GDM1 (cell line): ENCODE measurements around the gene IGHMBP2.

Source experiments
- DNase-seq: peaks from one replicate; lab custom pipeline; 2025; lab: John Stamatoyannopoulos, UW

IGHMBP2 gene

DNA sequence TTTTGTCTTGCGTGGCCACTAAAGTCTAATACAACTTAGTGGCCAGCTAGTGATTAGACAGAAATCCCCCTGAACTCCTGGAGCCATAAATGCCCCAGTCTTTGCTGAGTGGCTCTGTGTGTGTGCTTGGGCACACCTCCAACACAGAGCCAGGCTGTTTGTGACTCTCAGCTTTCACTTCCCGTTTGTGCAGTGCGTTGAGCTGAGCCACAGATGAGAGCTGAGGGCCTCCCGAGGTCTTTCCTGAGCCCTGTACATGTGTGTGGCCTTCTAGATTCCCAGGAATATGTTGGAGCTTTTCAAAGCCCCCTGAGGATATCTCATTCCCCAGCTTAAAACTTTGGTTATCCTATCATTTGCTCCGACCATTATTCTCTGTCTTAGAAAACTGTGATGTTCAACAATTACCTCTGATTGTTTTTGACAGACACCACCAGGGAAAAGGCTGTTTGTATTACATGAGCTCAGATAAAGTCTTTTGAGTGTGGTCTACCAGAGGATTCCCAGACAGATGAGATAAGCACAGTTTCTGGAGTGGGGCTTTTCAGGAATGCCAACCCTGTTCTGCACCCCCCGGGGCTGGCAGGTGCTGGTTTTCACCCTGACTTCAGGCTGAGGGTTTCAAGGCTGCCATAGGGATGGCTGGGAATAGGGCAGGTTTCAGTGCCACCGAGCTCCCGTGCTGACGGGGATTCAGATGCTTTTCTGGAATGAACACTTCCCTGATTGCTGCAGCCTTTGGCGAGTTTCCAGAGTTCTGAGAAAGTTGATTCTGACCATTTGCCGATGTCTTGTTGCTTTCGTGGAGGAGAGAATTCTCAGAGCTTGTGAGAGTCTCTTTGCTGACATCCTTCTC is 23.8 kb downstream of the IGHMBP2 start:
- DNase-seq, result no peak

DNA sequence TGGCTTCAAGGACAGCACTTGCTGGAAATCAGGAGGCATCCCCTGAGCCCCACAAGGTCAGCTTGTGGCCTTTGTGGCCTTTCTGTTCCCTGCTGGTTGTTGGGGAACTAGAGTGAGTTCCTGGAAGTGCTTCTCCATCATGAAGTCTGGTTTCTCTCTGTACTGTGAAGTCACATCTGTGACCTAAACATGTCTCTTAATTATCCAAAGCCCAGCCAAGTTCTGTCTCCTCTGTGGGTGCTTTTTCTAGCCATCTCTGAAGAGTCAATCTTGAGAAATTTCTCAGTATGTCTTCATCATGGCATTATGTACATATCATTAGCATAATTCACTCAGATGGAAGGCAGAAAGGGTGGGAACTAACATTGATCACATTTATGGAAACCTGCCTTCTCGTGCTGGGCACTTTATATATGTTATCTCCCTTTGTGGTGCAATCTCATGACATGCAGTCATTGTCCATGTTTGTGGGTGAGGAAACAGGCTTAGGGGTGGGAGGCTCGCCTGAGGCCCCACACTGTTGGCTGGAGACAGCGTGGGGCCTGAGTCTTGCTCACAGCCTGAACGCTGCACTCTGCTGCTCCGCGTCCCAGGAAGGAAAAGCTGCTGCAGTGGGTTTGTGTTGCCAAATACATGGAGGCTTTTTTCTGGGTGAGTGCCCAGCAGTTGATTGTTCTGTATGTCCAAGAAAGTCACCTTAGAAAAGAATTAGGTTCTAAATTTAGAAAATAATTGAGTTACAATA is 24.6 kb downstream of the IGHMBP2 start:
- no peak for DNase-seq

DNA sequence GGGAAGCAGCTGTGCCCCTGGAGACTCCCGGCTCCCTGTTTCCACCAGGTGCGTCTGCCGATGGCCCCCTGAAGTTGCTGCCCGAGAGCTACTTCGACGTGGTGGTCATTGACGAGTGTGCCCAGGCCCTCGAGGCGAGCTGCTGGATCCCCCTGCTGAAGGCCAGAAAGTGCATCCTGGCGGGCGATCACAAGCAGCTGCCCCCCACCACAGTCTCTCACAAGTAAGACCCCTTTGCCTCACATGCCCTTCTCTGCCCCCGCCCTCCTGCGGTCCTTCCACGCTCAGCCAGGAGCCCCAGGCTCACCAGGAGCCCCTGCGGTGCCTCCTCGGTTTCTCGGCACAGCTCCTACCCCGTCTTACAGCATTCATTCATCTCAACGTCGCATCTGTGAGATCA is 25.4 kb downstream of the IGHMBP2 start:
- no peak for DNase-seq

DNA sequence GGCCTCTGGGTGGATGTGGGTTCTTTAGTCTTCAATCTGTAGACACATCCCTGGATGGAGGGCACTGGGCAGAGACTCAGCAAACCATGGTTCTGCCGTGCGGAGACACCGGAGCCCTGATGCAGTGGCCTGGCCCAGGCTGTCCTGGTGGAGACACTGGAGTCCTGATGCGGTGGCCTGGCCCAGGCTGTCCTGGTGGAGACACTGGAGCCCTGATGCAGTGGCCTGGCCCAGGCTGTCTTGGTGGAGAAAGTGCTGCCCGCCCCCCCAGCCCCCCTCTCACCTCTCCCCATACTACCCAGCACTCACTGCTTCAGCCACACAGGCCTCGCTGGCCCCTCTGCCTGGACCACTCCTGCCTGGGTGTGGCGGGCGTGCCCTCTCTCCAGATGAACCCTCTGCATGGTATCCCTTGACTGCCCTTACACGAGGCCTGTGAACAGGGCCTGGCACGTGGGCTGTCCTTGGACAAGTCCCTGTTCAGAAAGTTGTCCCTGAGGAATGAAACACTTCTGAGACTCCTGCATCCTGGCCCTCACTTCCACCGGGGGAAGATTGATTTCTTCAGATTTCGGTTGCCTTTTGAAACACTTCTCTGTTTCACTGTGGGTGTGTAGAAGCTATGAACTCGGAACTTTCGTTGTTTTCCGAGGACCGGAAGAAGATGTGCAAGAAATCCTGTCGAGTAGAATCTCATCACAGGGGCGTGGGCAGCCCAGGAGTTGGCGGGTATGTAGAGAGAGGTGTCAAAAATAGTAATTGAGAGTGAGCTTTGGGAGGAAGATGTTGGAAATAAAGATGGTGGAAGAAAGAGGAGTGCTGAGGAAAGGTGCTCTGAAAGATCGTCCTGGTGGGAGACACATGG is 26.2 kb downstream of the IGHMBP2 start:
- DNase-seq, result no peak

DNA sequence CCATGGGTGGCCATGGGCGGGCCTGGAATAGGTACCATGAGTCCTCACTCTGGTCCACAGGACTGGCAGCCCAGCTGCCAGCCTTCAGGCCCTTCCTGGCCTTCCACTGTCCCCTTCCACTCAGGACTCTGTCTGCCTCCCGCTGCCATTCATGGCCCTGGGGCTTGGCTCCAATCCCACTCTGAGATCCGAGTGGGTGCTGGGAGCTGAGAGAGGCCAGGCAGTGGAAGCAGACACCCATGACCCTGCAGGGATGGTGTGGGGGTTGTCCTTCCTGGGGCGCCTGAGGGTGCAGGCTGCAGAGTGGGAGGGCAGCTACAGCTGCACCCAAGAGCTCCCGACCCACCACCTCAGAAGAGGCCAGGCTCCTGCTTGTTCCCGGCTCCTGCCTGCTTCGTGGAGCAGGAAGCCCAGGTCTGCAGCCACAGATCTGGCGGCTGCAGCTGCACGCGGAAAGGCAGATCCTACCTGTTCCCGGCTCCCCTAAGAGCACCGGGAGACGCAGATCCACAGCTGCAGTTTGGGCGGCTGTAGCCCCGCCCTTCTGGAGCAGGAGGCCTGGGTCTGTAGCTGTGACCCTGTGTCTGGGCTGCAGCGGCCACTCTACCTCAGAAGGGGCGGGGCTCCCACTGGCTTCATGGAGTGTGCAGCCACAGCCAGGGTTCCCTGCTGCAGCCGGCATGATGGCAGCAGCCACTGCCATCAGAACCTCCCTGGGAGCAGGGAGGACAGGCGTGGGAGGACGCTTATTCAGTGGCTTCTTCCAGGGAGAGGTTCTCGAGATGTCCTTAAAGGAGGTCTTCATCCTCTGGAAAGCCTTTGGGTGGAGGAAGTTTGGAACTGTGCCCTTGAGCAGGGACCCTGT is 27.5 kb downstream of the IGHMBP2 start:
- no peak for DNase-seq

DNA sequence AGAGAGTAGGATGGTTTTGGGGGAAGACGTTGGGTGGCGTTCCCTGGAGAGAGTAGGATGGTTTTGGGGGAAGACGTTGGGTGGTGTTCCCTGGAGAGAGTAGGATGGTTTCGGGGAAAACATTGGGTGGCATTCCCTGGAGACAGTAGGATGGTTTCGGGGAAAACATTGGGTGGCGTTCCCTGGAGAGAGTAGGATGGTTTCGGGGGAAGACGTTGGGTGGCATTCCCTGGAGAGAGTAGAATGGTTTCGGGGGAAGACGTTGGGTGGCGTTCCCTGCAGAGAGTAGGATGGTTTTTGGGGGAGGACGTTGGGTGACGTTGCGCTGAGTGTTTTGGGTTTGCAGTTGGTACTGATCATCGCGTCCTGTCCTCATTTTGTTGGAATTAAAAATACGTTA is 28.2 kb downstream of the IGHMBP2 start:
- DNase-seq, result no peak

DNA sequence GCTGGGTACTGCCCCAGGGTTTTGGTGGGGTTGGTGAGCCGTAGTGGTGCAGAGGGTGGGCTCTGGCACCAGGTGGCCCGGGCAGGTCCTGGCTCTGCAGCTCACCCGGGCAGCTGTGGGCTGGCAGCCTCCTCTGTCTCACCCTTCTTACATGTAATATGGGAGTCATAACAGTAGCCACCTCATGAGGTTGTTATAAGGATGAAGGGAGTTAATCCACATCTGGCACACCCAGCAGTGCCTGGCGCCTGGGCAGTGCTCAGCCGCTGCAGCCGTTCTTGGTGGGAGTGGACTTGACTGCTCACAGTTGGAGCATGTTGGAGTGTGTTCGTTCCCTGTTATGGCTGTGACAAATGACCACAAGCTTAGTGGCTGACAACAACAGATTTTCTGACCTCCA is 28.7 kb downstream of the IGHMBP2 start:
- no peak for DNase-seq

DNA sequence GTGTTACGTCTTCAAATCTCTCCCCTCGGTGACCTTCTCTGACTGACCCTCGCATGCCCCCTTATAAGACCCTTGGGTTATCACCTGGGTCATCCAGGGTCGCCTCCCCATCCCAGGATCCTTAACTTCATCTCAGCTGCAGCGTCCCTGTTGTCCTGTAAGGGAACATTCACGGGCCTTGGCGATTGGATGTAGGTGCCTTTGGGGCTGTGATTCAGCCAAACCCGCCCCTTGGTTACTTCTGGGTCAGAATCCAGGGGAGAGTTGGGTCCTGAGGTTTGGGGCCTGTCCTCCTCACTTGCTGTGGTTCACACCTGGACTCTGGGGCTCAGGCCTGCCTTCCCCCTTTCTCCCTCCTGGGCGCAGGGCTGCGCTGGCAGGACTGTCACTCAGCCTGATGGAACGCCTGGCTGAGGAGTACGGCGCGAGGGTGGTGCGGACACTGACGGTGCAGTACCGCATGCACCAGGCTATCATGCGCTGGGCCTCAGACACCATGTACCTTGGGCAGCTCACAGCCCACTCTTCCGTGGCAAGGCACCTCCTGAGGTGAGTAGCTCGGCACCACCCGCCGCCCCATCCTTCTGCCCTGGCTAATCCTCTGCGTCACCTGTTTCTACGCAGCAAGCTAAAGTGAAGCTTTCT is 29.4 kb downstream of the IGHMBP2 start:
- DNase-seq, result no peak

DNA sequence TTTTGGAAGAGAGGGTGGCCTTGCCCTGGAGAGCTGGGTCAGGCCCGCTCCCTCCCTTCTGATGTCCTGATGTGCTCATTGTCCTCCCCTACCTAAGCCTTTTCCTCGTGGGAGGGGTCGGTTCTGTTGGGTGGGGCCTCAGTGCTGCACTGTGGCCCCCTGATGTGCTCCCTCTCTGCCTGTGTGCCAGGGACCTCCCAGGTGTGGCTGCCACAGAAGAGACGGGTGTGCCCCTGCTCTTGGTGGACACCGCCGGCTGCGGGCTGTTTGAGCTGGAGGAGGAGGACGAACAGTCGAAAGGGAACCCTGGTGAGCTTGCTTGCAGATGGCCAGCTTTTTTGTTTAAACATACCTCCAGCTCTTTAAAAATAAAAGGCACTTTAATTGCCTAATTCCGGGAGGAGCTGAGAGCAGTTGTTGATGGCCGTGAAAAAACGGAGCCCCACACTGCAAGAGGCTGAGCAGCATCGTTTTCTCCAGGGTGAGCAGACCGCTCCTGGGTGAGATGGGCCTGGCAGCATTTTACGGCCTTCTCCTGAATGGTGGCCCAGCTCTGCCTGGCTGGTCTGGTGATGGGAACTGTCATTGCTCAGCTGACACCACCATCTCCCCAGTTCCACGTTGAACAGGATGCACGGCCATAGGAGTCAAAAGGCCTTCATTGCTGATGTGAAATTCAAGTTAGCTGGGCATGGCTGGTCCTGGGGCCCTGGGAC is 30.1 kb downstream of the IGHMBP2 start:
- no peak for DNase-seq

DNA sequence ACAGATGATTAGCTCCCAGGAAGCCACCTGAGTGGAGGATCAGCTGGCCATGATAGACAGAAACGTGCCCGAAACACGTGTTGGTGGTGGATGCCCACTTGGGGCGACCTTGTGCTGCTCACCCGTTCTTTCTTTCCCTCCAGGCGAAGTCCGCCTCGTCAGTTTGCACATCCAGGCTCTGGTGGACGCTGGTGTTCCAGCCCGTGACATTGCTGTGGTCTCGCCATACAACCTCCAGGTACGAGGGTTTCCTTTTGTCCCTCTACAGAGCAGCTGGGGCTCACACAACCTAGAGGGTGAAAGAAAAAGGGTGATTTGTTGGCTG is 30.6 kb downstream of the IGHMBP2 start:
- no peak for DNase-seq

DNA sequence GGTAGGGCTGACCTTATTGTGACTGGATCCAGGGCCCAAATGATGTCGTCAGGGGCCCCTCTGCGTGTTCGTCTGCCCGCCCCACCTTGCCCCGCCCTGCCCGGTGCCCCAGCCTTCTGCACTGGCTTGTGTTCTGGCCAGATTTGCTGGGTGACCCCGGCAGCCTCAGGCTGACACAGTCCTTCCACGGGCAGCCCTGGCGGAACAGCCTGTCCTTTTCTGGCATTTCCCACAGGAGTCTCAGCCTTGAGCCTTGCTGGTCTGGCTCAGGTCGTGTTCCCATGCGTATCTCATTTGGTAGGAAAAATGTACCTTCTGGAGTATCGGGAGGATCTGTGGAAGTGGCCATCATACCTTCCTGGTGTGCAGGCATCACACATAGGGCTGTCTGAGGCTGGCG is 31.0 kb downstream of the IGHMBP2 start:
- DNase-seq, result no peak

DNA sequence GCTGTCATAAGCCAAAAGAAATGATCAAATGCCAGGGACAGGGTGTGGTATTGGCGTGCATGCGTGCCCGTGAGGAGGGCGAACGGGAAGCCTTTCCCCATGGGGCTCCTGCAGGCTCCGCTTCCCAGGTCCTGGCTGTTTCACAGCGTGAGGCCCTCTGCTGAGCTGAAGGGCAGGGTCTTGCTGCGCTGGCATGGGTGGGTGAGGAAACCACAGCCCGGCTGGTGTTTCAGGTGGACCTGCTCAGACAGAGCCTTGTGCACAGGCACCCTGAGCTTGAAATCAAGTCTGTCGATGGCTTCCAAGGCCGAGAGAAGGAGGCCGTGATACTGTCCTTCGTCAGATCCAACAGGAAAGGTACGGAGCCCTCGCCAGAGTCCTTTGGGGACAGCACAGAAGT is 31.4 kb downstream of the IGHMBP2 start:
- no peak for DNase-seq

DNA sequence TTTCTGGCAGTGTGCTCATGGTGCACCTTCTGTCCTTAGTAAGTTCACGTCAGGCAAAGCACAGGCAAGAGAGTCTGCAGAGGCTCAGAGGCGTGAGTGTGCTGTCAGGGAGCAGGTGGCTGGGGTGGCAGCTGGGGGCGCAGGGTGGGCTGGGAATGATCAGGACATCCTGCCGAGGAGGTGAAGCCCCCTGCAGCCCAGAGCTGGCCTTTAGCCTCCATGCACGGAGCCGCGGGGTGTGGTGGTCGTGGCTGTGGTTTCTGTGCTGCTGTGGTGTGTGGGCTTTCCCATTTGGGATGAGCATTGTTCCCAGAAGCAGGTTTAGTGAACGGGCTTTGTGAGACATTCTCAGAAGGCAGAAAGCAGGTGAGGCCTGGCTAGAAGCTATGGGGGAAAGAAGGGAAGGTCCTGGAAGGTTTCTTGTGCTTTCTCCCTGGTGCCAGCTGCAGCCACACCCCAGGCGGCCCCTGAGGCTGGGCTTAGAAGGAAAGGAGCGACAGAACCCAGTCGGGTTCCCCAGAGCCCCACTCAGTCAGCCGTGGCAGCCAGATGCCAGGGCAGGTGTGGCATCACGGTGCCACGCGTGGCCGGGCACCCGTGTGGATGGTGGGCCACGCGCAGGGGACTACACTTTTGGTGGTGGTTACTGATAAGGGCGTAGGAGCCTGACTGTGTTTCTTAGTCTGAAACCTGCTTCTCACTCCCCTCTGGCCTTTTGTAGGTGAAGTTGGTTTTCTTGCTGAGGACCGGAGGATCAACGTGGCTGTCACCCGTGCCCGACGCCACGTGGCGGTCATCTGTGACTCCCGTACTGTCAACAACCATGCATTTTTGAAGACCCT is 32.0 kb downstream of the IGHMBP2 start:
- DNase-seq, result no peak

DNA sequence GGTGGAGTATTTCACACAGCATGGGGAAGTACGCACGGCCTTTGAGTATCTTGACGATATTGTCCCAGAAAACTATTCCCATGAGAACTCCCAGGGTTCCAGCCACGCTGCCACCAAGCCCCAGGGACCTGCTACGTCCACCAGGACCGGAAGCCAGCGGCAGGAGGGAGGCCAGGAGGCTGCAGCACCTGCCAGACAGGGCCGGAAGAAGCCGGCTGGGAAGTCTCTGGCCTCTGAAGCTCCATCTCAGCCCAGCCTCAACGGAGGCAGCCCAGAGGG is 32.6 kb downstream of the IGHMBP2 start:
- no peak for DNase-seq

DNA sequence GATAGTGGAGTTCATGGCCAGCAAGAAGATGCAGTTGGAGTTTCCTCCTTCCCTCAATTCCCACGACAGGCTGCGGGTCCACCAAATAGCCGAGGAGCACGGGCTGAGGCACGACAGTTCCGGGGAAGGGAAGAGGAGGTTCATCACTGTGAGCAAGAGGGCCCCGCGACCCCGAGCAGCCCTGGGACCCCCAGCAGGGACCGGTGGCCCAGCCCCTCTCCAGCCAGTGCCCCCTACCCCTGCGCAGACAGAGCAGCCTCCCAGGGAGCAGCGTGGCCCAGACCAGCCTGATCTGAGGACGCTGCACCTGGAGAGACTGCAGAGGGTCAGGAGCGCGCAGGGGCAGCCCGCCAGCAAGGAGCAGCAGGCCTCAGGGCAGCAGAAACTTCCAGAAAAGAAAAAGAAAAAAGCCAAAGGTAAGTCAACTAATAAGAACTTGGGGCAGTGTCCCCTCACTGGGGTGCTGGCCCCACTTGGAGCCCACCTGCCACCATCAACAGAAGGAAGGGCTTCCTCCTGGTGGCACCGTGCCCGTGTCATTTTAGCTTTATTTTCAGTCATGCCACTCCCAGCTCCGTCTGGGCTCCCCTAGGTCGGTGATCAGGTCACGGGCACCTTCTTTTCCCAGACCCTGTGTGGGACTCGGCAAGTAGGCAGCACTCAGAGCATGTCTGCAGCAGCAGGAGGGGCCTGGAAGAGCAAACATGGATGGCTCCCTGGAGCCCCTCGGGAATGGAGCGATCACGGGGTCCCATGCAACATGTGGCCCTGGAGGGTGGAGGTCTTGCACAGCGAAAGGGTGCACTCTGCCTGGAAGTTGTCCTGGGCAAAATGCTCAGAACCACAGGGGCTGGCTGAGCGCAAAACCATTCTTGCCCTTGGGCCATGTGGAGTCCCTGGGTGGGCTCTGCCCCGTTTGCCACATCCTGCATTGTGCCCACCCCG is 33.3 kb downstream of the IGHMBP2 start:
- no peak for DNase-seq

DNA sequence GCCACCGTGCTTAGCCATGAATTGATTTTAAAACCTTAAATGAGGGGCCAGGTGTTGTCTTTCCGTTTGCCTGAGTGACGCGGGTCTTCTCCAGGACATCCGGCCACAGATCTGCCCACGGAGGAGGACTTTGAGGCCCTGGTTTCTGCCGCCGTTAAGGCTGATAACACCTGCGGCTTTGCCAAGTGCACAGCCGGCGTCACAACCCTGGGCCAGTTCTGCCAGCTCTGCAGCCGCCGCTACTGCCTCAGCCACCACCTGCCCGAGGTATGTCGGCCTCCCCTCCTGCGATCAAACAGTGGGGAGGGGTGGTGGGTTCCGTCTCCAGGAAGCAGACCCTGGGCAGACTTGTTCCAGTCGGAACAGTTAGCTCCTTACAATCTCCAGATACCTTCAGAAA is 34.4 kb downstream of the IGHMBP2 start:
- DNase-seq, result no peak

DNA sequence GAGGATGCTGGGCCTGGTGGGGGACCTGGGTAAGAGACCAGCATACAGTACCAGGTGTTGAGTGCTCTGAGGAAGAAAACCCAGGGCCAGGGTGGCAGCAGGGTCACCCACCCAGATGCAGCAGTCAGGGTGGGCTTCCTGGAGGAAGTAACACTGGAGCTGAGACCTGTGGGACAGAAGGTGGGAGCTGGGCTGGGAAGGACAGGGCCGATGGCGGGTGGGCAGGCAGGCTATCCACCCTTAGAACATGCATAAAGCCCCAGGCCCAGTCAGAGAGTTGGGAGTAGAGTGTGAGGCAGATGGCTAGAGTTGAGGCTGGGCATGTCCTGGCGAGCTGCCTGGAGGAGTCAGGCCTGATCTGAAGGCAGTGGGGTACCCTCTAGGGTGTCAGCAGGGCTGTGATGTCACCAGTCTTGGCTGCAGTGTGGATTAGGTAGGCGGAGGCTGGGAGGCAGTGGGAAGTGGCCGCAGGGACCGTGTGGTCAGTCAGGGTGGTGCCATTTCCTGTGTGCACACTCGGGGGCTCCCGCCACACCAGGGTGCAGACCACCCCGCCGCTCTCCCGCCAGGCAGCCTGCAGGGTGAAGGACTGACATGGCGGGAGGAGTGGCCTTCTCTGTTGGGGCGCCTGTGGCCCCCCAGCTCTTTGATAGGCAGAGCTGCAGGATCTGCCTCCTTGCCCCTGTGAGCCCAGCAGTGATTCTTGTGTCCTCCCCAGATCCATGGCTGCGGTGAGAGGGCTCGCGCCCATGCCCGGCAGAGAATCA is 35.3 kb downstream of the IGHMBP2 start:
- DNase-seq, result no peak
